Kidney (tissue), 14 donors: Measurements from ENCODE around the gene ADPRH. TPM values are rescaled to one million over a fixed set of nuclear protein-coding genes. Genes with fewer than 3 reads are reported as not detected.

Source experiments
- DNase-seq, 5 donors: peaks; one replicate each; pipeline ENCODE4 v3.0.0-alpha.2; 2013 to 2020
- FAIRE-seq: peaks from 2 replicates; lab custom pipeline; 2012; peaks lifted over from hg19 to GRCh38; lab: Jason Lieb, UNC
- H3K27ac ChIP-seq, 2 donors: one replicate each; pipeline ENCODE4 v1.7.0; 2013; ENCODE audit warnings: low read depth in 2 of 2, low read length in 2 of 2, inconsistent platforms in 1 of 2
- H3K27me3 ChIP-seq: one replicate; pipeline ENCODE4 v1.7.1; 2013; ENCODE audit warnings: low read length, inconsistent platforms; ENCODE audit not compliant: control insufficient read depth, insufficient read depth
- H3K36me3 ChIP-seq, 3 donors: one replicate each; pipeline versions ENCODE4 v1.7.0 to v1.7.1; 2013; ENCODE audit warnings: low read length in 3 of 3, control low read depth in 1 of 3, inconsistent platforms in 1 of 3; ENCODE audit not compliant: insufficient read depth in 3 of 3, control insufficient read depth in 2 of 3
- H3K4me1 ChIP-seq, 3 donors: one replicate each; pipeline versions ENCODE4 v1.7.0 to v1.7.1; 2013; ENCODE audit warnings: low read length in 3 of 3, inconsistent platforms in 1 of 3, low read depth in 1 of 3; ENCODE audit not compliant: control insufficient read depth in 2 of 3, insufficient read depth in 2 of 3
- H3K4me3 ChIP-seq, 3 donors: one replicate each; pipeline versions ENCODE4 v1.7.0 to v1.8.1; 2013; ENCODE audit warnings: low read length in 3 of 3, control low read depth in 1 of 3, inconsistent platforms in 1 of 3
- H3K9ac ChIP-seq, 3 donors: one replicate each; pipeline versions ENCODE4 v1.7.0 to v1.7.1; 2013; ENCODE audit warnings: low read length in 3 of 3, control low read depth in 1 of 3, inconsistent platforms in 1 of 3
- H3K9me3 ChIP-seq, 3 donors: one replicate each; pipeline versions ENCODE4 v1.7.0 to v1.7.1; 2013; ENCODE audit warnings: low read length in 3 of 3, control low read depth in 1 of 3, inconsistent platforms in 1 of 3; ENCODE audit not compliant: control insufficient read depth in 2 of 3, insufficient read depth in 1 of 3
- CTCF ChIP-seq: IDR thresholded peaks from 3 replicates; pipeline ENCODE4 v1.5.1; 2012; ENCODE audit warnings: mild to moderate bottlenecking, moderate library complexity, borderline replicate concordance; ENCODE audit not compliant: insufficient read depth; ENCODE audit errors: extremely low read depth
- intact Hi-C: fragments of 100-400 bp; cut with DNase I; formaldehyde crosslinking; loops from one replicate; pipeline ENCODE4 v1.11.1; 2022
- polyA plus RNA-seq: library from polyadenylated mRNA; stranded (reverse); fragments of 350-450 nt; fragmentation: Illumina TruSeq; extraction: RNeasy Lipid Tissue Mini Kit (QIAGEN cat#74804); gene quantifications from one replicate; pipeline ENCODE4 v1.2.3, GENCODE V29; 2014; ENCODE audit warnings: low read depth, low replicate concordance; ENCODE audit not compliant: insufficient read depth
- total RNA-seq: library from RNA; stranded (reverse); fragmentation: NEBNext Ultra II Directional; extraction: Animal tissue kit (Norgen Biotek cat#: 25700); gene quantifications from one replicate; pipeline ENCODE4 v1.2.1, GENCODE V29; 2021
- donor health status: control.
- donor health status: control.
- donor health status: control.
- donor health status: control.
- donor health status: control.
- donor health status: DM: yes; HTN: yes; CAD: no.
- donor health status: Normal renal cell carcinoma (clear cell type).

Gene ADPRH
- total and polyA plus RNA-seq, 2 donors from 2014 or later, result 5.2 to 15.0 TPM

GRCh38 chr3:119601154-119601553 is 21.9 kb downstream of the ADPRH start:
- Histone ChIP-seq H3K4me1 (peaks cover 0 to 23% (median 14%) of the 10 kb centered on the region in 3 donors), H3K36me3 (no peaks in the 10 kb centered on the region), H3K9ac (no peak overlapping the region), H3K27me3 (no peaks in the 10 kb centered on the region), H3K27ac (no peak overlapping the region), H3K9me3 (no peaks in the 10 kb centered on the region), H3K4me3 (no peak overlapping the region)
- FAIRE-seq (no peak), DNase-seq (no peak)
- intact Hi-C loops, result no loop called here
- no peak for TF ChIP-seq CTCF

- no peak overlapping the region for H3K9ac ChIP-seq
- peak overlapping the region in 1 of 2 donors; percentile 1 for H3K27ac ChIP-seq
- no peaks in the 10 kb centered on the region for H3K9me3 ChIP-seq
- no peaks in the 10 kb centered on the region for H3K36me3 ChIP-seq
- intact Hi-C loops, result no loop called here
- TF ChIP-seq CTCF, result no peak
- no peak overlapping the region for H3K4me3 ChIP-seq
- FAIRE-seq, result no peak
- H3K27me3 ChIP-seq, result no peaks in the 10 kb centered on the region
- DNase-seq, result no peak
- peaks cover 0 to 18% (median 9%) of the 10 kb centered on the region in 3 donors for H3K4me1 ChIP-seq
These were observed 23.4 kb downstream of the ADPRH start for GRCh38 chr3:119602676-119603075.

- no peaks in the 10 kb centered on the region for H3K9me3 ChIP-seq
- H3K27ac ChIP-seq, result no peak overlapping the region
- H3K4me1 ChIP-seq, result peaks cover 0 to 2% (median 0%) of the 10 kb centered on the region in 3 donors
- no peak overlapping the region for H3K9ac ChIP-seq
- H3K4me3 ChIP-seq, result no peak overlapping the region
- no peak for FAIRE-seq
- intact Hi-C loops, result no loop called here
- no peak for TF ChIP-seq CTCF
- no peak for DNase-seq
- no peaks in the 10 kb centered on the region for H3K36me3 ChIP-seq
- no peaks in the 10 kb centered on the region for H3K27me3 ChIP-seq
These were observed 25.6 kb downstream of the ADPRH start for GRCh38 chr3:119604878-119605277.

- TF ChIP-seq CTCF, result no peak
- Histone ChIP-seq H3K36me3 (no peaks in the 10 kb centered on the region), H3K9me3 (peaks cover 0 to 4% (median 0%) of the 10 kb centered on the region in 3 donors), H3K27me3 (no peaks in the 10 kb centered on the region), H3K9ac (no peak overlapping the region), H3K4me1 (no peaks in the 10 kb centered on the region), H3K27ac (no peak overlapping the region), H3K4me3 (no peak overlapping the region)
- FAIRE-seq, result no peak
- peak in 1 of 5 donors; percentile 31 for DNase-seq
- intact Hi-C loops, result no loop called here
These were observed 29.2 kb downstream of the ADPRH start for GRCh38 chr3:119608405-119609000.
